GM23338 (cell line): ENCODE data around the gene PRELP. TPM values are rescaled to one million over a fixed set of nuclear protein-coding genes. Genes with fewer than 3 reads are reported as not detected.
"Not testable (repeated sequence)": the region's sequence is repeated elsewhere in the genome, so short reads cannot be mapped to it uniquely, and the experiment has no call there.

ENCODE experiments used
- ATAC-seq: fragments of 200-7000 bp; cut with Tn5 transposase; 3 replicates; pipeline ENCODE4 v1.9.1; 2020
- DNase-seq: peaks from one replicate; pipeline ENCODE4 v3.0.0-alpha.2; 2015; ENCODE audit warnings: low spot score
- H2AFZ ChIP-seq: fragments of 200-600 bp; sonication (generic); 2 replicates; pipeline ENCODE4 v1.8.0; 2016; ENCODE audit warnings: antibody characterized with exemption, mild to moderate bottlenecking, moderate library complexity
- H3F3A ChIP-seq: fragments of 200-600 bp; sonication (generic); replicated peaks from 2 replicates; pipeline ENCODE4 v1.8.0; 2017; ENCODE audit warnings: antibody characterized with exemption, mixed run types, low read depth
- H3K27ac ChIP-seq: fragments of 200-600 bp; sonication (generic); 2 replicates; pipeline ENCODE4 v1.6.1; 2016; ENCODE audit warnings: low read depth
- H3K27me3 ChIP-seq: fragments of 200-600 bp; sonication (generic); 2 replicates; pipeline ENCODE4 v1.8.0; 2016; ENCODE audit warnings: mild to moderate bottlenecking, mixed run types, moderate library complexity; ENCODE audit not compliant: insufficient read depth
- H3K36me3 ChIP-seq: fragments of 200-600 bp; sonication (generic); 2 replicates; pipeline ENCODE4 v1.8.0; 2016; ENCODE audit warnings: mild to moderate bottlenecking; ENCODE audit not compliant: insufficient read depth
- H3K4me1 ChIP-seq: fragments of 200-600 bp; sonication (generic); 2 replicates; pipeline ENCODE4 v1.8.0; 2016; ENCODE audit warnings: mild to moderate bottlenecking, moderate library complexity; ENCODE audit not compliant: insufficient read depth
- H3K4me2 ChIP-seq: fragments of 200-600 bp; sonication (generic); 2 replicates; pipeline ENCODE4 v1.7.1; 2017; ENCODE audit warnings: mixed run types
- H3K4me3 ChIP-seq: fragments of 200-600 bp; sonication (generic); 2 replicates; pipeline ENCODE4 v1.6.1; 2016; ENCODE audit warnings: mixed run types
- H3K79me2 ChIP-seq: fragments of 200-600 bp; sonication (generic); replicated peaks from 2 replicates; pipeline ENCODE4 v1.8.0; 2017; ENCODE audit warnings: mild to moderate bottlenecking; ENCODE audit not compliant: insufficient read depth
- H3K9me2 ChIP-seq: fragments of 200-600 bp; sonication (generic); 2 replicates; pipeline ENCODE4 v1.8.0; 2017; ENCODE audit not compliant: insufficient read depth
- H4K20me1 ChIP-seq: fragments of 200-600 bp; sonication (generic); replicated peaks from 2 replicates; pipeline ENCODE4 v1.8.0; 2017; ENCODE audit warnings: mild to moderate bottlenecking; ENCODE audit not compliant: insufficient read depth
- H3K27ac Mint-ChIP-seq: 2 replicates; pipeline ENCODE4 v1.8.0; 2020; ENCODE audit warnings: inconsistent platforms, mild to moderate bottlenecking, moderate library complexity, mixed read lengths
- H3K27me3 Mint-ChIP-seq: 3 replicates; pipeline ENCODE4 v1.8.0; 2022; ENCODE audit warnings: low read depth, mild to moderate bottlenecking, moderate library complexity, mixed read lengths, inconsistent platforms; ENCODE audit not compliant: insufficient read depth, poor library complexity
- H3K36me3 Mint-ChIP-seq: 3 replicates; pipeline ENCODE4 v1.8.0; 2021; ENCODE audit warnings: low read depth, mild to moderate bottlenecking, inconsistent platforms, moderate library complexity, mixed read lengths
- H3K4me1 Mint-ChIP-seq: 3 replicates; pipeline ENCODE4 v1.8.0; 2020; ENCODE audit warnings: mild to moderate bottlenecking, inconsistent platforms, mixed read lengths
- H3K4me3 Mint-ChIP-seq: 3 replicates; pipeline ENCODE4 v1.8.0; 2021; ENCODE audit warnings: moderate library complexity, mild to moderate bottlenecking, inconsistent platforms, mixed read lengths
- H3K9me3 Mint-ChIP-seq: 3 replicates; pipeline ENCODE4 v1.8.0; 2020; ENCODE audit warnings: moderate library complexity, mild to moderate bottlenecking, inconsistent platforms, mixed read lengths
- CREB1 ChIP-seq: fragments of 250-450 bp; sonication (Bioruptor Pico); IDR thresholded peaks from 2 replicates; pipeline ENCODE4 v1.5.0; 2020; ENCODE audit warnings: low read depth, mild to moderate bottlenecking, moderate library complexity
- EZH2phosphoT487 ChIP-seq: fragments of 200-600 bp; sonication (generic); IDR thresholded peaks from one replicate; pipeline ENCODE4 v1.8.1; 2018; ENCODE audit warnings: antibody characterized with exemption; ENCODE audit not compliant: unreplicated experiment
- JUNB ChIP-seq: IDR thresholded peaks from one replicate; pipeline ENCODE4 v1.6.1; 2016; ENCODE audit warnings: antibody characterized with exemption; ENCODE audit not compliant: unreplicated experiment
- NANOG ChIP-seq: IDR thresholded peaks from 2 replicates; pipeline ENCODE4 v1.6.1; 2016; ENCODE audit warnings: antibody characterized with exemption, borderline replicate concordance
- POLR2AphosphoS5 ChIP-seq: IDR thresholded peaks from 2 replicates; pipeline ENCODE4 v1.6.1; 2016; ENCODE audit warnings: antibody characterized with exemption, low read depth
- STAT1 ChIP-seq: IDR thresholded peaks from one replicate; pipeline ENCODE4 v1.6.1; 2016; ENCODE audit warnings: antibody characterized with exemption; ENCODE audit not compliant: unreplicated experiment
- polyA plus RNA-seq: library from polyadenylated mRNA; unstranded; fragments of >200 nt; fragmentation: Nextera tagmentation; extraction: Ambion mirVana; gene quantifications from 2 replicates; pipeline ENCODE4 v1.2.1, GENCODE V29; 2016
- total RNA-seq: library from RNA; depleted of rRNA; stranded (reverse); fragments of >200 nt; shearing (Covaris generic); gene quantifications from 2 replicates; pipeline ENCODE4 v1.2.3, GENCODE V29; 2014
- TF ChIP-seq, protein P1 (sequence below), 2 experiments: fragments of 200-600 bp in 1 of 2; sonication (generic) in 1 of 2; conservative IDR thresholded peaks; 2 replicates each; pipeline versions ENCODE4 v1.5.1 to v1.6.1; 2016 to 2017; ENCODE audit warnings: antibody characterized with exemption in 2 of 2, low read depth in 2 of 2, mild to moderate bottlenecking in 2 of 2, moderate library complexity in 1 of 2
- TF ChIP-seq, protein P2 (sequence below): IDR thresholded peaks from 2 replicates; pipeline ENCODE4 v1.6.1; 2016; ENCODE audit warnings: antibody characterized with exemption

Gene PRELP
- total and polyA plus RNA-seq, 2 experiments from 2014 or later = 0.03 TPM

DNA sequence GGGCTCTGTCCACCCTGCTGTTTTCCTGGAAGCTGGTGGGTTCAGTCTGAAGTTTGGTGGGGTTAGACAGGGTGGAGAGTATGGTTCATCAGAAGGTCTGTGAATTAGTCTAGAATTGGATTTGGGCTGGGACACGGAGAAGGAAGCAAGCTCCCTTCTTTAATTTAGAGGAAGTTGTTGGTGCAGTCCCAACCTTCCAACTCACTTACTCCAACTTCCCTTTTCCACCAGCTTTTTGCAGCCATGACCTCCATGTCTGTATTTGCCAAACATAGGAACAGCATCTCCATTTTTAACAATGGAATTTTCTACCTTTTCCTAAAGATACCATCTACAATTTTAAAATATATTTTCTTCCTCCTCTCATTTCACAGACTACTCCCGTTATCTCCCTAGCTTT lies 28.5 kb upstream of the PRELP start (continued):
- TF ChIP-seq, protein P1, sequence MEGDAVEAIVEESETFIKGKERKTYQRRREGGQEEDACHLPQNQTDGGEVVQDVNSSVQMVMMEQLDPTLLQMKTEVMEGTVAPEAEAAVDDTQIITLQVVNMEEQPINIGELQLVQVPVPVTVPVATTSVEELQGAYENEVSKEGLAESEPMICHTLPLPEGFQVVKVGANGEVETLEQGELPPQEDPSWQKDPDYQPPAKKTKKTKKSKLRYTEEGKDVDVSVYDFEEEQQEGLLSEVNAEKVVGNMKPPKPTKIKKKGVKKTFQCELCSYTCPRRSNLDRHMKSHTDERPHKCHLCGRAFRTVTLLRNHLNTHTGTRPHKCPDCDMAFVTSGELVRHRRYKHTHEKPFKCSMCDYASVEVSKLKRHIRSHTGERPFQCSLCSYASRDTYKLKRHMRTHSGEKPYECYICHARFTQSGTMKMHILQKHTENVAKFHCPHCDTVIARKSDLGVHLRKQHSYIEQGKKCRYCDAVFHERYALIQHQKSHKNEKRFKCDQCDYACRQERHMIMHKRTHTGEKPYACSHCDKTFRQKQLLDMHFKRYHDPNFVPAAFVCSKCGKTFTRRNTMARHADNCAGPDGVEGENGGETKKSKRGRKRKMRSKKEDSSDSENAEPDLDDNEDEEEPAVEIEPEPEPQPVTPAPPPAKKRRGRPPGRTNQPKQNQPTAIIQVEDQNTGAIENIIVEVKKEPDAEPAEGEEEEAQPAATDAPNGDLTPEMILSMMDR (conservative IDR thresholded peaks at IDR 0.05; ENCODE audit: low read depth in 2 of 2) = no peak
- no peak for TF ChIP-seq EZH2phosphoT487
- no peak for TF ChIP-seq CREB1 (CRISPR knock-in tag)
- no peak for TF ChIP-seq JUNB
- no peak for TF ChIP-seq STAT1

DNA sequence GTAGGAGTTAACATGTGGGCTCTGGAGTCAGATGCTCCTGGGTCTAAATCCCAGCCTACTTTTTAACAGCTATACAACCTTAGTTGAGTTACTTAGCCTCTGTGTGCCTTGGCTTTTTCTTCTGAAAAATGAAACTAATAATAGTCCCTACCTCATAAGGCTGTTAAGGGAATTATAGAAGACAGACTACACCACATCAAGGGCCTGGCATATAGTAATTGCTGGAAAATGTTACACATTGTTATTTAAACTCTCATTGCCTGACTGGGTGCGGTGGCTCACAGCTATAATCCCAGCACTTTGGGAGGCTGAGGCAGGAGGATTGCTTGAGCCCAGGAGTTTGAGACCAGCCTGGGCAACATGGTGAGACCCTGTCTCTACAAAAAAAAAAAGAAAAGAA lies 28.0 kb upstream of the PRELP start:
- not testable (repeated sequence) for H4K20me1 ChIP-seq, H3K27ac ChIP-seq, H3K27ac Mint-ChIP-seq, H2AFZ ChIP-seq, ATAC-seq, H3K36me3 ChIP-seq, DNase-seq, H3K9me2 ChIP-seq, H3K79me2 ChIP-seq, H3K4me3 Mint-ChIP-seq, H3K27me3 ChIP-seq, H3F3A ChIP-seq, H3K36me3 Mint-ChIP-seq, H3K4me3 ChIP-seq, H3K27me3 Mint-ChIP-seq, H3K4me2 ChIP-seq
- Mint-ChIP-seq H3K4me1 (peaks cover 25% of the 10 kb centered on the region), H3K9me3 (peaks cover 16% of the 10 kb centered on the region)
- H3K4me1 ChIP-seq = peaks cover 22% of the 10 kb centered on the region

DNA sequence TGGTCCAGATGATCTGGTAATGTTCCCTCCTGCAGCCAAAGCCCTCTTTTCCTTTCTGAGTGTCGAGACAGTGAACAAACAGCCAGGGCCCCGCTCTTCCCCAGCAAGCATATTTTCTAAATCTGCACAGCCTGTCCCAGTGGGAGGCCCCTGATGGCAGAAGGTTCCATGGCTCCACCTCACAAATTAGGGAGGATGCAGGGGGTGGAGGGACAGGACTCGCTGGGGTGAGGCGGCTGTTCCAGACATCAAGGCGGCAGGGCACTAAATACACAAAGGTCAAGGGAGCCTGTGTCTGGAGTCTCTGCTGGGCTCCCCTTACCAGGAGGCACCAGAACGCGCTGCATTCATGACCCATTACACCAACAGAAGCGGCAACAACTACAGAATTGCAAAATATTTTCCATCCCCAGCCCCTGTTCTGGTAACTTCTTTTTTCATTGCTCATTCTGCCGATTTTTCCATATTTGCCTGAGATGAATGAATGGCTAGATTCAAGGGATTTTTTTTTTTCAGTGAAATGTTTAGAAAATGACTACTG lies 27.0 kb upstream of the PRELP start:
- H3K79me2 ChIP-seq = no peaks in the 10 kb centered on the region
- peak overlapping the region; percentile 81 for H2AFZ ChIP-seq
- H3K27me3 ChIP-seq = no peaks in the 10 kb centered on the region
- no peak overlapping the region for H3K4me3 ChIP-seq
- H3K9me2 ChIP-seq = no peaks in the 10 kb centered on the region
- H3K36me3 Mint-ChIP-seq = peaks cover 7% of the 10 kb centered on the region; the same call in 1 of the 3 replicates
- peaks cover 13% of the 10 kb centered on the region for H3K4me1 ChIP-seq
- no peak overlapping the region for H3K4me2 ChIP-seq
- H3K4me1 Mint-ChIP-seq = peaks cover 15% of the 10 kb centered on the region
- TF ChIP-seq NANOG = no peak
- peak; percentile 24 for DNase-seq
- no peak overlapping the region for H3K27ac Mint-ChIP-seq
- ATAC-seq = peak; percentile 44; the same call in 2 of the 3 replicates
- no peak overlapping the region for H3K4me3 Mint-ChIP-seq
- H3K9me3 Mint-ChIP-seq = peaks cover 16% of the 10 kb centered on the region
- no peak overlapping the region for H3K27ac ChIP-seq
- no peaks in the 10 kb centered on the region for H3K36me3 ChIP-seq
- no peaks in the 10 kb centered on the region for H3F3A ChIP-seq
- peaks cover 8% of the 10 kb centered on the region for H3K27me3 Mint-ChIP-seq
- no peaks in the 10 kb centered on the region for H4K20me1 ChIP-seq

DNA sequence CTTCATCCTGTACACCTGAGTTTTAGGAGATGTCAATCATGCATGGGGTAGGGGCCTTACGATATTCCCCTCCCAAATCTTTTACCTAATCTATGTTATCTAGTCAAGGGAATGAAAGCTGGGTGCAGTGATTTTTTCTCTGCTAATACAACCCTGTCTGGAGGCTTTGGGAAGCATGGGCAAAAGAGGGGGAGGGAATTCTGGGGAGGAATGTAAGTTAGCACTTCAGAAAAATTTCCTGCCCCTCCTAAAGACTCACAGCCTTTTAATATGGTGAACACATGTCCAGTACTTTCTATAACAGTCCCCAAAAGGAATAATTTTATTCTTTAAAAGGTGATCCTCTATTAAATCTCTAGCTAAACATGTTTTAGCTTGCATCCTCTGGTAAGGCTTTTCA lies 25.6 kb upstream of the PRELP start:
- no peaks in the 10 kb centered on the region for H3K36me3 ChIP-seq
- ATAC-seq = no peak
- TF ChIP-seq POLR2AphosphoS5 (no peak), JUNB (no peak), EZH2phosphoT487 (no peak), STAT1 (no peak)
- TF ChIP-seq, protein P2, sequence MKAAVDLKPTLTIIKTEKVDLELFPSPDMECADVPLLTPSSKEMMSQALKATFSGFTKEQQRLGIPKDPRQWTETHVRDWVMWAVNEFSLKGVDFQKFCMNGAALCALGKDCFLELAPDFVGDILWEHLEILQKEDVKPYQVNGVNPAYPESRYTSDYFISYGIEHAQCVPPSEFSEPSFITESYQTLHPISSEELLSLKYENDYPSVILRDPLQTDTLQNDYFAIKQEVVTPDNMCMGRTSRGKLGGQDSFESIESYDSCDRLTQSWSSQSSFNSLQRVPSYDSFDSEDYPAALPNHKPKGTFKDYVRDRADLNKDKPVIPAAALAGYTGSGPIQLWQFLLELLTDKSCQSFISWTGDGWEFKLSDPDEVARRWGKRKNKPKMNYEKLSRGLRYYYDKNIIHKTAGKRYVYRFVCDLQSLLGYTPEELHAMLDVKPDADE = no peak
- H3K9me3 Mint-ChIP-seq = peaks cover 13% of the 10 kb centered on the region
- H3F3A ChIP-seq = no peaks in the 10 kb centered on the region
- H3K27me3 ChIP-seq = no peaks in the 10 kb centered on the region
- H3K9me2 ChIP-seq = no peaks in the 10 kb centered on the region
- no peak overlapping the region for H3K27ac ChIP-seq
- H3K4me3 ChIP-seq = no peak overlapping the region
- no peak overlapping the region for H3K27ac Mint-ChIP-seq
- H3K27me3 Mint-ChIP-seq = peaks cover 8% of the 10 kb centered on the region
- H2AFZ ChIP-seq = peak overlapping the region; percentile 87; the same call in 1 of the 2 replicates
- H3K79me2 ChIP-seq = no peaks in the 10 kb centered on the region
- no peak for DNase-seq
- H3K4me1 ChIP-seq = peaks cover 8% of the 10 kb centered on the region; the same call in 1 of the 2 replicates
- H3K36me3 Mint-ChIP-seq = peaks cover 3% of the 10 kb centered on the region; the same call in 1 of the 3 replicates
- no peak overlapping the region for H3K4me2 ChIP-seq
- H3K4me1 Mint-ChIP-seq = peaks cover 13% of the 10 kb centered on the region
- no peaks in the 10 kb centered on the region for H4K20me1 ChIP-seq
- no peak overlapping the region for H3K4me3 Mint-ChIP-seq
